ENCODE measurements around the gene PIK3IP1. TPM values are rescaled to one million over a fixed set of nuclear protein-coding genes. Genes with fewer than 3 reads are reported as not detected.

Gene PIK3IP1
- total and polyA plus RNA-seq, 10 of the 15 experiments (the other 5 are each of a cell fraction or from before 2014, with no cell fraction given) = 0.77 to 6.5 (median 3.0) TPM

DNA sequence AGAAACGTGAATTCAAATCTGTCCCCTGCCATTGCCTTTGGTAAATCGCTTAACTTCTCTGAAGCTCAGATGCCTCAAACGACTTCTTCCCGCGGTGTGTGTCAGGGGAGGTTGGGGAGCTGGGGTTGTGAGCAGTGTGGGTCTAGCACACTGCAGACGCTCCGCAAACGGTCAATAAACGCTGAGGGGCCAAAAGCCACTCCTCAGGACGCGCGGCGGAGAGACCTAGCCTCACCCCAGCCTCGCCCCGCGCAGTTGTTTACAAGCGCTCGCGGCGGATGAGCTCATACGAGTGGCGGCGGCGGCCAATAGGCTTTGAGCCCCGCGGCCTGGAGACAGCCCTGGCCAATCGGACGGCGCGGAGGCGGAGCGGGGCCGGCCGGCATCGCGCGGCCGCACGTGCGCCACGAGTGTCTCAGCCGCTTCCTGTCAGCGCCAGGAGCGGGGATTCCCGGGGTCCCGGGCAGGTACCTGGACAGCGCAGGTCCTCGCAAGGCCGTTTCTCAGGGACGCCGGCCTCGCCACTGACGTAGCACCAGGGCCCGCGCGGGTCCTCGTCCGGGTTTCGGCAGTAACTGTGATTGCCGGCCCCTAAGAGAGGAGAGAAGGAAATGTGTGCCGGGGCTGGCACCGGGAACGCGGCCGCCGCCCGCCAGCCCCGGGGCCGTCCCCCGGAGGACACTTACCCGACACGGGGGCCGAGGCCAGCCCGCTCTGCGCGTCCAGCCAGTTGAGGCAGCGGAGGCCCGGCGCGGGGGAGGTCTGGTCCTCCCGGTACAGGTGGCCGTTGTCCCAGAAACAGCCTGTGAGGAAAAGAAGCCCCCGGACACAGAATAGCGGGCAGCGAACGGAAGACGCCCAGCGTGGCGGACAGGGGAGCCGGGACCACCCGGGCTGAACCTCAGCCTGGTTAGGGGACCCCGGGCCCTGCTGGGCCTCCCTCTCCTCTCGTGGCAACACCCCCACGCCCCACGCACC is 1.5 kb downstream of the PIK3IP1 start (continued):
- TF ChIP-seq STAT3 (IDR thresholded peaks at IDR 0.05; ENCODE audit: low read depth, low read length) (no peak), GABPA (IDR thresholded peaks at IDR 0.05; ENCODE audit: low read depth) (no peak), ATF7 (IDR thresholded peaks at IDR 0.05; ENCODE audit: low read depth) (peak; percentile 89), SREBF1 (IDR thresholded peaks at IDR 0.05; ENCODE audit: low read length) (no peak), HDGF (IDR thresholded peaks at IDR 0.05) (no peak), SUZ12 (IDR thresholded peaks at IDR 0.05; ENCODE audit: unreplicated experiment) (no peak), SIN3A (IDR thresholded peaks at IDR 0.05; ENCODE audit: low read depth, low read length) (peak; percentile 81; the same call in 1 of the 2 replicates), MEF2A (IDR thresholded peaks at IDR 0.05; ENCODE audit: insufficient read depth, low read depth, low read length) (no peak), BCL3 (IDR thresholded peaks at IDR 0.05; ENCODE audit: borderline replicate concordance, insufficient read depth, low read depth, low read length, poor library complexity, severe bottlenecking) (no peak), STAT1 (conservative IDR thresholded peaks at IDR 0.05) (no peak), IRF3 (IDR thresholded peaks at IDR 0.05) (peak; percentile 40; the same call in 1 of the 2 replicates), CREM (IDR thresholded peaks at IDR 0.05; ENCODE audit: low read depth) (peak; percentile 31; the same call in 1 of the 2 replicates), SMARCA5 (IDR thresholded peaks at IDR 0.05) (no peak), RELB (IDR thresholded peaks at IDR 0.05; ENCODE audit: low read depth) (peak; percentile 61; the same call in 1 of the 2 replicates), USF2 (IDR thresholded peaks at IDR 0.05; ENCODE audit: borderline replicate concordance, low read depth, low read length) (no peak; the same call in 1 of the 2 replicates), TBL1XR1 (IDR thresholded peaks at IDR 0.05; ENCODE audit: low read depth, low read length) (peak; percentile 68), NFIC (IDR thresholded peaks at IDR 0.05; ENCODE audit: low read depth, low read length) (no peak)
- TF ChIP-seq, protein P1, sequence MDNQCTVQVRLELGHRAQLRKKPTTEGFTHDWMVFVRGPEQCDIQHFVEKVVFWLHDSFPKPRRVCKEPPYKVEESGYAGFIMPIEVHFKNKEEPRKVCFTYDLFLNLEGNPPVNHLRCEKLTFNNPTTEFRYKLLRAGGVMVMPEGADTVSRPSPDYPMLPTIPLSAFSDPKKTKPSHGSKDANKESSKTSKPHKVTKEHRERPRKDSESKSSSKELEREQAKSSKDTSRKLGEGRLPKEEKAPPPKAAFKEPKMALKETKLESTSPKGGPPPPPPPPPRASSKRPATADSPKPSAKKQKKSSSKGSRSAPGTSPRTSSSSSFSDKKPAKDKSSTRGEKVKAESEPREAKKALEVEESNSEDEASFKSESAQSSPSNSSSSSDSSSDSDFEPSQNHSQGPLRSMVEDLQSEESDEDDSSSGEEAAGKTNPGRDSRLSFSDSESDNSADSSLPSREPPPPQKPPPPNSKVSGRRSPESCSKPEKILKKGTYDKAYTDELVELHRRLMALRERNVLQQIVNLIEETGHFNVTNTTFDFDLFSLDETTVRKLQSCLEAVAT (IDR thresholded peaks at IDR 0.05) = no peak

All from GM12878 (cell line).